CD4-positive, alpha-beta T cell treated with Interleukin-2 at 100 ng/mL for 4 hours (primary cell): ENCODE results near the gene ASTN2.

ENCODE experiments used
- DNase-seq: peaks from one replicate; pipeline ENCODE4 v3.0.0-alpha.2; 2020; ENCODE audit warnings: low spot score

The ASTN2 gene

DNA sequence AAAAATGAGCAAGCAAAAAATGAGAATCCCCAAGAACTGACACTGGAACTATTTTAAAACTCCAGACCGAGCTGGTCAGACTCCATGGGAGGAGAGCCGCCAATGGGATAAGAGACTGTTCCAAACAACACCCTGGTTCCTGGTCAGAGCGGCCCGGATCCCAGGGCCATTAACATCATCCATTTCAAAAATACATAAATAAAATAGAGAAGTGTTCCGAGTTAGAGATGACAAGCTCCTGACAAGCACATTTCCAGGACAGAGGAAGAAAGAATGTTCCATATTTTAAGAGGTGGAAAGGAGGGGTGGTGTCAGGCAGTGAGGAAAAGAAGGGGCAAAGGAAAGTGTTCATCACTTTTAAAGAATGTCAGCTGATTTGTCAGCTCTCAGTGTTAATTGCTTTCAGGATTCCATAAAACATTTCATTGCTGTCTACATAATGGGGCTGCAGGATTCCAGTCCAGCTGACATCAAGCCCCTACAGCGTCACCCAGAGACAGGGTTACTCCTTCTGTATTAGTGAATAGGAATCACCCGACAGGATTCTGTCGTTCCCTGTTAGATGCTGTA lies 930.3 kb downstream of the ASTN2 start:
- no peak for DNase-seq

DNA sequence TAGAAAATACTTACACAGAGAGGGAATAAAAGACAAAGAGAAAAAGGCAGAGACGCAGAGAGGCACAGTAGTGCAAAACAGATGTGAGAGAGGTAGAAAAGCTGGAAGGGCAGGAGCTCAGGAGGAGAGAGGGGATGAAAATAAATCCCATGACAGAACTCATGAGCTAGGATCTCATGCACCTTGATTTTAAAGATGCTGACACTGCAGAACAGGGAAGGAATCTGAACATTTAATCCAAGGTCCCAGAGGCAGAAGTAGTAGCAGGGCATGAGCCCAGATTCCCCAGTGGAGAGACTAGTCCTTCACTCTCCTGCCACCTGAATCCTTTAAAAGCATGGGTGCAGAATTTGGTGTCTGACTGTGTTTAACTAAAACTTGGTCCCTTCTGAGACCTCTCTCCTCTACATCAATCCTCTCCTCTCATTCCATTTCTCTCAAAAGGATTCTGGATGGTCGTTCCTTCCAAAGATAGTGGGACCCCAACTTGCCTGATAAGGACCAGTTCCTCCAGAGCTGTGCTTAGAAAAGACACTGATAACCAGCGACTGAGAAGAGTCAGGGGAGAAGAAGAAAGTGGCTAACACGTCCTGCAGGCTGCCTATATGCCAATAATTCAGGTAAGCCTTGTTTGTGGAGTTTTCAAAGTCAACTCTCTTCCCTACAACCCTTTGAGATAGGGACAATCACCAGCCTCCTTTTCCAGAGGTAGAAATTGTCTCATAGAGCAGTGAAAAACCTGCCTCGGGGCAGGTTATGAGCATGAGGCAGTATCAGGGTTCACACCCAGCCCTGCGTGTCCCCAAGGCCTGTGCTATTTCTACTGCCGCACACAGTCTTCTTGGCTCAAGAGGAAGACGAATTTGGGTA lies 931.0 kb downstream of the ASTN2 start:
- no peak for DNase-seq

DNA sequence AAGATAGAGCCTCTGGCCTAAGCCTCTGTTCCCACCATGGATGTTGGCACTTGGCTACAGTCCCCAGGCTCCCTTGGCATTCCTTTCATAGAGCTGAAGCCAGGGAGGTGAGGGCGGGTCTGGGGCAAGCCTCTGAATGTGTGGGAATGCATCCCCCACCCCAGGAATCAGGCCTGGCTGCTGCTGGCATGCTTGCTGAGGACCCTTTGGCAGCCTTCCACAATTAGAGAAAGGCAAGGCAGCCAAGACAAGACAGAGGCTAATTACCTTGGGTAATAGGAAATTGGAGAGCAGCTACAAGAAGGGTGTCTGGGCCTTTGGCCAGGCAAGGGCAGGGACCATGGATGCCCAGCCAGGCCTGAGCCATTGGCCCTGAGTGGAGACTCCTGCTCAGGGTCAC lies 932.1 kb downstream of the ASTN2 start:
- DNase-seq = no peak

DNA sequence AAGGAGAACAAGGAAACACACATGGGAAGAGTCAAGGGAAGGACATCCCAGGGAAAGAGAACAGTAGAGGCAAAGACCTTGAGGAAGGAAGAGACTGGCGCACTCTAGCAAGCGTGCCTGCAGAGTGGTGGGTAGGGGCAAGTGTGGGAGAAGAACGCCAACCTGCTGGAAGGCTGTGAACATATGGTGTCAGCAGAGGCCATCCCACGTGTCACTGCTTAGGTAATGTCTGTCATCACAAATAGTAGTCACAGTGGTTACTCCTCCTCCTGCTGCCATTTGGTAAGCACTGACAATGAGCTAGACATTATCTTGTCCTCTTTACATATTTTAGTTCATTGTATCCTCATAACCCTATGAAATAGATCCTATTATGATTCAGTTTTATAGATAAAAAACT lies 934.2 kb downstream of the ASTN2 start:
- DNase-seq = no peak

DNA sequence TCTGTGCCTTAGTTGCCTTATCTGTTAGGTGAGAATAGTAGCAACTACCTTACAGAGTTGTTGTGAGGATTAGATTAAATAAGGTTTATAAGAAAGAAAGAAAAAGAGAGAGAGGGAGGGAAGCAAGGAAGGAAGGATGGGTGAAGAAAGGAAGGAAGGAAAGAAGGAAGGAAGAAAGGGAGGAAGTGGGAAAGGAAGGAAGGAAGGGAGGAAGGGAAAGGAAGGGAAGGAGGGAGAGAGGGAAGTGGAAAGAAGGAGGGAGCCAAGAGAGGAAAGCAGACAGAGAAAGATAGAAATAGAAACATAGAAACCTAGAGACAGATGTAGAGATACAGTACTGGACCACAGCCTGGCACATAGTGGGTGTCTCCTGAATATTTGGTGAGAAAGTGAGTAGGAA lies 934.9 kb downstream of the ASTN2 start:
- DNase-seq = no peak

DNA sequence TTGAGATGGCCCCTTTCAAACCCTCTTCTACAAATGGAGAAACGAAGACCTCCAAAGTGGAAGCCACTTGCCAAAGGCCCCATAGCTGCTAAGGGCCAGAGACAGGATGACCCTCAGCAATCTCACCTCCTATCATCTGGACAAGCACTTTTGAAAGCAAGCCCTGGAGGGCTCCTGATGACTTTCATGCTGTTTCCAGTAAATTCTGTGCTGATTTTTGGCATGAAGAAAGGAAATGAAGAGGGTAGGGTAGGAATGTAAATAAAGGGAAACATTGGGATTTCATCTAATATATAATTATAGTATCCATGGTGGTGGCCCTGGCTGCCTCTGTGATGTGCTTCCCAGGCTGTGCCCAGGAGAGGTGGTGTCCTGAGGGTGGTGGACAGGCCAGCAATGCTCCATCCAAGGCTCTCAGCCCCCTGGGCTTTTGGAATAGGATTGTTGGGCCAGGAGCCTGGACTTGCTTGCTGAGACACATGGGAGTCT lies 935.8 kb downstream of the ASTN2 start:
- no peak for DNase-seq

DNA sequence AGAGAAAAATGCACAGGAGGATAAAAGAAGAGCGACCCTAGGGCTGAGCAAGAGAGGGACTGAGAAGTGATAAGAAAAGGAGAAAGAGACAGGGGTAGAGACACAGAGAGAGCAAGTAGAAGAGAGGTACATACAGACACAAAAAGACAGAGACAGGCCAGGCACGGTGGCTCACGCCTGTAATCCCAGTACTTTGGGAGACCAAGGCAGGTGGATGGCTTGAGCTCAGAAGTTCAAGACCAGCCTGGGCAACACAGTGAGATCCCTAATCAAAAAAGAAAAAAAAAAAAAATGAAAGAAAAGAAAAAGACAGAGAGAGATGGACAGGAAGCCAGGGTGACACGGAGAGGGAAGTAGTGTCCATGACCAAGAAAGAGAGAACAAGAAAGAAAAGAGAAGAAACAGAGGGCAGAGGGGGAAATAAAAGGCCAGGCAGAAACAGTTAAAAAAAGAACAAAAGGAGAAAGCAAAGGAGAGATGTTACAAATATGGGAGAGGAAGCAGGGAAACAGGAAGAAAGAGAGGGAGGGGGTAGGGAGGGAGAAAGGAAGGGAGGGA lies 937.2 kb downstream of the ASTN2 start:
- DNase-seq = no peak

DNA sequence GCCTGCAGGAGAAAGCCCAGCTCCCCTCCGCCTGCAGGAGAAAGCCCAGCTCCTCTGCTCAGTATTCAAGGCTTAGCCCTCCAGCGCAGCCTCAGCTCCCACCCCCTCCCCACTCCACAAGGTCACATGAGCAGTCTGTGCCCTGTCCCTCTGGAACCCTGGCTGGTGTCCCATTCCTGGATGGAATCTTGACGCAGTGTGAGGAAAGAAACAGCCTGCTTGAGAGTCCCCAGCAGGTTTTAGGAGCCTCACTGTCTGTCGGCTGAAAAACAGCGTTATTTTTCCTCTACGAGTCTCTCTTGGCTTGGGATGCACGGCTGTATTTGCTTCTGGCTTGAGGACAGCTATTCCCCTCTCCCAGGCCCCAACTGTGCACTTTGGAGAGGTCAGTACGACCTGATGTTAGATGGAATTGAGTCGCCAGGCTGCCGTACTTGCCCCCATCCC lies 937.9 kb downstream of the ASTN2 start:
- no peak for DNase-seq

DNA sequence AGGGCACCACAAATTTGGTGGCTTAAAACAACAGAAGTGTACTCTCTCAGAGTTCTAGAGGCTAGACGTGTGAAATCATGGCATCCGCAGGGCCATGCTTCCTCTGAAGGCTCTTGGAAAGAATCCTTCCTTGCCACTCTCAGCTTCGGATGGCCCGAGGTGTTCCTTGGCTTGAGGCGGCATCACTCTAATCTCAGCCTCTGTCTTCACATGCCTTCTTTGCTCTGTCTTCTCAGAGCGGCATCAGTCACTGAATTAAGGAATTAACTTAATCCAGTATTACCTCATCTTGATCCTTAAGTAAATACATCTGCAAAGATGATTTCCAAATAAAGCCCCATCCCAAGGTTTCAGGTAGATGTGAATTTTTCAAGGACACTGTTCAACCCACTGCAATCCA lies 938.9 kb downstream of the ASTN2 start:
- no peak for DNase-seq

DNA sequence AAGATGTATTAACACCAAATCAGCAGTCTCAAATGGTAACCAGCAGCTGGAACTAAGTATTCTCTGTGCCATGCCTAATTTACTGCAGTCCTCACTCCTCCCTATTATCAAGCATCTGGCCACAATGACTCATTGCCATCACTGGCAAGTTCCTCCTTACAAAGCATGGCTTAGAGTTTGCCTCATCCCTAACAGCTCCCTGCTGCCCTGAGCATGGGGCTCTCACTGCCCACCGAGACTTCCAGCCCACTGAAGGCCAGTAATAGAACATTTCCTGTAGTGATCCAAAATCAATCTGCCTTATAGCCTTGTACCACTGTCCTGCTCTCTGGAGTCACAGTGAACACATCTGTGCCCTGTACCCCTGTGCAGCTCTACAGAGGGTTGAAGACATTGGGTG lies 939.7 kb downstream of the ASTN2 start:
- no peak for DNase-seq

DNA sequence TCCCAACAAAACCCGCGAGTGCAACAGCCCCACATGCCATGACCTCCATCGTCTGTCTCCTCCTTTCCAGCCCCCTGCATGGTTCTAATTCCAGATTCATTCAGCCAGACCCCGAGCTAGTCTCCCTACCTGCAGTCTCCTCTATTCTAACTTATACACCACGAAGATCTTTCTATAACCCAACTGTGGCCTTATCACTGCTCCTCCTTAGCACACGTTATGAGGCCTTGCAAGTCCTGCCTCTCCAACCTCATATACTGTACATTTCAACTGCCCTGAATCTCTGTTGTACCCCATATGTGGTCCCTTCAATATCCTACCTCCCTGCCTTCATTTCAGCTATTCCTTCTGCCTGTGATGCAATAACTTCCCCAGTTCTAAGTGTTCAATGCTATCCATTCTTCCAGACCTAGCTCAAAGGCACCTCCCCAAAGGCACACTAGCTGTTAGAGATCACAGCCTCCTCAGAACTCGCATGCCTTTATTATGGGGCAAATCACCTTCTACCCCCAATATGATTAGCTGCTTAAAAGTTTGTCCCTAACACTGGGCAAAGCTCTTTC lies 942.8 kb downstream of the ASTN2 start:
- no peak for DNase-seq

DNA sequence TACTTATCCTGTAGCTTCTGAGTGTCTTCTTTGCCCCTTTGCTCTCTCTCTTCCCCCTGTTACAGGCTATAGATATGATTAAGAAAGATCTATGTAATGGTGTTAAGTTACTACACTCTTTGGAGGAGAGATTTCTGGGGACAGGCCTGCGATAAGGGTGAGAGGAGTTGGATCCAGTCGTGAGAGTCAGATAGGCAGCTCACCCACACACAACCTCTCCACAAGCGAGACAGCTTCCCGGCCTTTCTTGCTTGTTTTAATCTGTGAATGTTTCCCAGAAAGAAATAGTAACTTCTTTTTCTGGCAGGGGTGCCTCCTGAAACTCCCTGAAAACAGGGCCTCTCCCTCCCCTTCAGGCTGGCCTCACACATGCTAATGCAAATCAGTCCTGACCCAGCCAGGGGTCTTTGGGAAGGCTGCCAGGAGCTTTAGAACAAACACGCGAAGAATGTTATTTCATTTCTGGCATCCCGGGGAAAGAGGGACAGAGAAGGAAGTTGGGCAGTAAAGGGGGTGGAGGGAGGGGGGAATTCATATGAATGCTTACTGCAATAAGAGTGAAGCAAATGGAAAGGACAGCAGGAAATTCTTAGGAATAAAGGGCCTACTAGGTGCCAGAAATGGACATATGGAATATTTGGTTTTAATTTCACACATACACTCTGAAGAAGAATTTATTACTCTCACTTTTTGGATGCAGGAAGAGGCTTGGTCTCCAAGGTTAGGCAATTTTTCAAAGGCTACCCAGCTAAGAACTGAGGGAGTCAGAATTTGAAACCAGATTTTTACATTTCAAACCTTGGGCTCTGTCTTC lies 943.6 kb downstream of the ASTN2 start:
- DNase-seq = no peak

DNA sequence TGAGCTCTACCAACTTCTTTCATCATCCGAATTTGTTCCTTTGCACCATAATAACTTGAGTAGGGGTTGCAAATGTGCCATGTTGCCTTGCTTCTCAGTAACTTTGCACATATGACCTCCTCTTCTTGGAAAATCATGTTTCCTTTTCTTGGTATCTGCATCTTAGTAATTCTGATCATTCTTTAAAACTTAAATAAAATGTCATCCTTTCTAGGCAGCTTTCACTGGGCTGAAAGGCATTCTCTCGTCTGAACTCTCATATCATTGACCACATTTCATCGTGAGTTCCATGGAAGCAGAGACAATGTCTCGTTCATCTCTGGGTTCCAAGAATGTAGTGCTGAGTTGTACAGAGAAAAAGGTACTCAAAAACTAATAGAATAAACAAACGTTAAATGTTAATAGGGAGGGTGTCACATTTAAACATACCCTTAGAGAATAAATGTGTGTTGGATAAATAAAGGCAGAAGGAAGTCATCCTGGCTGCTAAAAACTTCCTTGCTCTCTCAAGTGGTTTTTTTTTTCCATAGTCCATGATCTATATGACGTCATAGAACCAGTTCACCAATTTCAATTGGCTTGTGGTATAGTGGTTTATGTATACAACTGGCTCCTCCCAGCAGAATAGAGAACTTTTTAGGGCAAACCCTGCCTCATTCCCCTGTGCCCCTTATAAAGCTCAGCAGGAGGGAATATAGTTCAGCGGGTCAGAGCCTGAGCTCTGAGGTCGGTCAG lies 945.9 kb downstream of the ASTN2 start:
- no peak for DNase-seq

DNA sequence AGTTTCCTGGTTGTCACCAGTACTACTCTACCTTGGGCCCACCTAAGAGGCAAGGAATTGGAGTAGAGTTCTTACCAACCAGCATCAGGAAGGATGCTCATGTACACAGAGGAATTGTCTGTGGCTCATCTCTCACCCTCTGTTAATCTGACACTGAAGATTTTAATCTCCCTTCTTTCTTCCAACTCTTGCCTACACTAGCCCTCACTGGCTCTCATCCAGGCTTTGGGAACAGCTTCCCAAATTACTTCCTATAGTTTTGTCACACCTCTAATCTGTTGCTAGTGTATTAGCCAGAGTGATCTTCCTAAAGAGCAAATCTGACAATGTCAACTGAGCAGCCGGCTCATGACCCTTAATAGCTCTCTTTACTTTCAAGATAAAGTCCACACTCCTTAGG lies 946.5 kb downstream of the ASTN2 start:
- no peak for DNase-seq

DNA sequence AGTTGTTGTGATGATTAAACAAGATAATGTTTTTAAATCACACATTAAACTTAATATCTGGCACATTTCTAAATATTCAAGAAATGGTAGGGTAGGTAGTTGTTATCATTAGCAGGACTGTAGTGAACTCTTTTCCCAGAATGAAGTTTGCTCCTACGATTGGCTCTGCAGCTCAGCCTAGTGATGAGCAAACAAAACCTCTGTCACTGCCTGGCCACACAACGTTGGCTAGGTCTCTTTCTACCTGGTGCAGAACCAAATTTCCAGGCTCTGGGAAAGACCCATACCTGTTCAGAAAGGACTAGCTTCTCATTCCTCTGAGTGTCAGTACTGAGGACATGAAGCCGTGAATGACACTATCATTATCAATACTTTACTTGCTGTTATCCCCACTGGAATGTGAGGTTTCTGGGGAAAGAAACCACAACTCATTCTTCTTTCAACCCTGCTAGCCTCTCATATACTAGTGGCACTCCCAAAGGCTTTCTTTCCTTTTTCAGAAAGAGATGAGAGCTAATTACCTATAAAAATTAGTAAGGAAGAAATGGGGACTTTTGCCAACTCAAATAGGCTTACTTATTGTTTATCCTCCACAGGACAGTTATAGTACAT lies 947.0 kb downstream of the ASTN2 start:
- no peak for DNase-seq

DNA sequence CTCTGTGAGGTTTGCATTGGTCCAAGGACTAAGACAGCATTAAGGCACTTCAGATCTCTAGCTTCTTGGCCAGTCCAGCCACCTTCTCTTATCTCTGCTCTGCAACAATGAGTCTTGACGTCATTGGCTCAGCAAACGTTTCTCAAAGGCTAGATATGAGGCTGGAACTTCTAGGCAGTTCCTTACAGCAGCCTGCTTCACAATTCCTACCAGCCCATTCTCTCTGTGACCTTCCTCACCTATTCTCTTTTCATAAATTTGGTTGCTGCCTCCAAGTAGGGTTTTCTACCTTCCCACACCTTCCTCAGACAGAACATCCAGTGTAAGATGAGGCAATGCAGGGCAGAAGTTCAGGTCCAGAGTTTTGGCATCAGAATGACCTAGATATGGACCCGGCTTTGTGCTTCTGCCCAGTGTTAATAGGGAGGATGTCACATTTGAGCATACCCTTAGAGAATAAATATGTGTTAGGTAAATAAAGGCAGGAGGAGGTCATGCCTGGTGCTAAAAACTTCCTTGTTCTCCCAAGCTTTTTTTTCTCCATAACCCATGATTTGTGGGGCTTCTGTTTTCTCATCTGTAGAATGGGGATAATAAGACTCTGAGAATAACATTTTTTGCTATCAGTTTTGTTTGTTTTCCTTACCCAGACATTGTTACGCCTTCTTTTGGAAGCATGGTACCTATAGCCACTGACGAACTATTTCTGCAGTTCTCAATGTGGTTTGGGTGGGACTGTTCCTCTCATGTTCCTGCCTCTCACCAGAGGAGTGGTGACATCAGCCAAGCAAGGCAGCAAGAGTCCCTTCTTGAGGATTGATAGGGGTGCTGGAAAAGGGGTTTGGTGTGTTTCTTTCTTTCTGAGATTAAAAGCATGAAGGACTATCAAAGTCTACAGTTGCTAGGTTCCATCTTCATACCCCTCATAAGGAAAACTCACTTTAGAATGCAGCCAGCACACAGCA lies 948.3 kb downstream of the ASTN2 start:
- DNase-seq = no peak

DNA sequence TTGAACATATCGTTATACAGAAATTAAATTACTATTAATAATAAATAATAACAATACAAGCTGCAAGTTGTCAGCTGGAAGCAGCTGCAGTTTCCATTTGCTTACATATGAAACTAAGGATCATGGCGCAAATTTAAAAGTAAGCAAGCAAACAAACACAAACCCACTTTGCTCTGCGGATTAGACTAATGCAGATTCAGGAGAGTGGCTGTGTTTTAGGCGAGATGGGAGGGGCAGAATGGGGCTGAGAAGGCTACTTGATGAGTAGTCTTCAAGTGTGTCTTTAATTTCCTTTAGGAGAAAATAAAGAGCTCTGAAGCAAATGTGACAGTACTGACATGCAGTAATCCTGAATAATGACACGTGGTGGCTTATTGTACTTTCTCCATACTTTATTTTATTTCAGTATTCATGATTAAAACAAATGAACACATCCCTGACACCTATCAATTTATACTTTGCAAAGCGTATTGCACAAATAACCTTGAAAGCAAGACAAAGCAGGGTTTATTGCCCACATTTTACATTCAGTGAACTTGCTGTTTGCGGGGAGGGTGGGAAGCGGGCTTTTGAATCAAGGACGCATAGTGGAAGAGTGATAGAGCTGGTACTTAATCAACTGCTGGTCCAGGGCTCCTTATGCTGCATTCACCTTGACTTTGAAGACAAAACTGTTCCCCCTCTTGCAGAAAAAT lies 949.1 kb downstream of the ASTN2 start:
- no peak for DNase-seq

DNA sequence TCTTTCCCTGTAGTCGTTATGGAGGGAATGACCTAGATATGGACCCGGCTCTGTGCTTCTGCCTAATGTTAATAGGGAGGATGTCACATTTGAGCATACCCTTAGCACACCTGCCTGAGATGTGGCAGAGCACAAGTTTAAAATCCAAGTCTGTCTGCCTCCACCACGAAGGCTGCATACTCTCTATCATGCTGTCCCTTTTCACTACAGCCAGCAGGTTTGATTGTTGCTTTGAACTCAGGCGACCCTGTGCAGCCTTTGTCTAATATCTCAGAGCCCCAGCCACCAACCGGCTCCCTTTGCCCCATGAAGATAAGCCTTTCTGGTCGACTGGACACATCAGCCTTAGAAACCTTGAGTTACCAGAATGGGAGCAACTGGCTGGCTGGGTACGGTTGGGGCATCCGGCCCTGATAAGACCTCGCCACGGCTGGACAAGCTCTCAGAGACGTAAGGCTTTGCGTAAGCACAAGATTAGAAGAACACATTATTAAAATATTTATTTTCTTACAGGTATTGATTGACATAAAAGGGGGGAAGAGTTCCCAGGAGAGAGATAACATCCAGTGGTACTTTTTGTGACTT lies 949.8 kb downstream of the ASTN2 start:
- DNase-seq = no peak

DNA sequence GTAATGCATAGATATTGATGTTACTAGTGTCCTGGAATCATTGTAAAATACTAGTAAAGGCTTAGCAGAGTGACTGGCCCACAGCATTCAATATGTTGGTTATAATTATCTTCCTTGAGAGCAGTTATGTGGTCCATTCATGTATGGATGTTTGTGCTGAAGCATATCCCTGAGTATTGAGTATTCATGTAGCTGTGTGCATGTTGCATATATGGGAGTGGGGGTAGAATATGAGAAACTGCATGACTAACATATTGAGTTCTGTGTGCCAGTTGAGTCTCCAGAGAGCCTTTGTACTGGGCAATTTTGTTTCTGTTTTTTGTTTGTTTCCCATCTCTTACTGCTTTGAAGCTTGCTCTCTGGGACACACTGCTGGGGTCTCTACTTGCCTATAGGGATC lies 950.4 kb downstream of the ASTN2 start:
- DNase-seq = no peak
